SK-N-SH (cell line): ENCODE data around the gene PLEK2.

ENCODE experiments used
- CHD2 ChIP-seq: fragments of 150-350 bp; IDR thresholded peaks from 2 replicates; pipeline ENCODE4 v1.6.1; 2018; ENCODE audit warnings: low read length; ENCODE audit not compliant: partially characterized antibody
- CTCF ChIP-seq: fragments of 200-600 bp; sonication (generic); IDR thresholded peaks from 2 replicates; pipeline ENCODE4 v1.6.1; 2017; ENCODE audit warnings: antibody characterized with exemption, mild to moderate bottlenecking, moderate library complexity
- EP300 ChIP-seq, 2 experiments: IDR thresholded peaks; 2 replicates each; pipeline versions ENCODE4 v1.4.0 to v1.6.1; 2012; ENCODE audit warnings: borderline replicate concordance in 1 of 2, low read depth in 1 of 2, low read length in 1 of 2
- GABPA ChIP-seq: IDR thresholded peaks from 2 replicates; pipeline ENCODE4 v1.4.0; 2012; ENCODE audit warnings: low read depth, mild to moderate bottlenecking
- MXI1 ChIP-seq: IDR thresholded peaks from 2 replicates; pipeline ENCODE4 v1.6.1; 2012; ENCODE audit warnings: mild to moderate bottlenecking, low read depth, low read length, improper control_type of control experiment
- NFIC ChIP-seq: IDR thresholded peaks from 2 replicates; pipeline ENCODE4 v1.4.0; 2012; ENCODE audit warnings: borderline replicate concordance
- POLR2AphosphoS5 ChIP-seq: IDR thresholded peaks from 2 replicates; pipeline ENCODE4 v1.6.1; 2012; ENCODE audit warnings: low read depth, low read length
- REST ChIP-seq: IDR thresholded peaks from 2 replicates; pipeline ENCODE4 v1.6.1; 2012; ENCODE audit warnings: mild to moderate bottlenecking, low read depth, low read length, moderate library complexity
- RFX5 ChIP-seq: IDR thresholded peaks from 2 replicates; pipeline ENCODE4 v1.6.1; 2012; ENCODE audit warnings: mild to moderate bottlenecking, improper control_type of control experiment, low read length
- SIN3A ChIP-seq: IDR thresholded peaks from 2 replicates; pipeline ENCODE4 v1.6.1; 2012; ENCODE audit warnings: low read depth, mild to moderate bottlenecking, low read length, moderate library complexity, borderline replicate concordance
- TAF1 ChIP-seq: IDR thresholded peaks from 2 replicates; pipeline ENCODE4 v1.6.1; 2012; ENCODE audit warnings: low read depth, mild to moderate bottlenecking, low read length, moderate library complexity, borderline replicate concordance
- TCF12 ChIP-seq: IDR thresholded peaks from 2 replicates; pipeline ENCODE4 v1.4.0; 2012
- USF1 ChIP-seq: IDR thresholded peaks from 2 replicates; pipeline ENCODE4 v1.4.0; 2012; ENCODE audit warnings: low read depth, borderline replicate concordance

GRCh38 chr14:67413806-67414769, 2.1 kb upstream of the PLEK2 start:
- TF ChIP-seq CTCF (no peak), RFX5 (no peak), TAF1 (no peak), EP300 (IDR thresholded peaks at IDR 0.05; ENCODE audit: borderline replicate concordance in 1 of 2, low read depth in 1 of 2, low read length in 1 of 2) (0 out of 4 replicates have a peak, but pooled peaks of 1 of the 2 experiments have one; percentile 17), SIN3A (no peak), USF1 (no peak), POLR2AphosphoS5 (no peak), TCF12 (peak; percentile 34; the same call in 1 of the 2 replicates), NFIC (no peak), GABPA (0 out of 2 replicates have a peak, but pooled peaks have one; percentile 6), MXI1 (no peak), REST (no peak), CHD2 (no peak)
